DND-41 (cell line): ENCODE data around the gene RNLS.

Source experiments
- ATAC-seq: fragments of 200-7000 bp; cut with Tn5 transposase; 3 replicates; pipeline ENCODE4 v1.9.1; 2021; ENCODE audit warnings: low read depth; ENCODE audit not compliant: insufficient read depth
- DNase-seq: peaks from one replicate; pipeline ENCODE4 v3.0.0-alpha.2; 2020
- H2AFZ ChIP-seq: 2 replicates; pipeline ENCODE4 v1.6.0; 2012; ENCODE audit warnings: low read depth, low read length
- H3K27ac ChIP-seq: 2 replicates; pipeline ENCODE4 v1.5.1; 2012; ENCODE audit warnings: low read length, inconsistent platforms
- H3K27me3 ChIP-seq: fragments of 200-600 bp; sonication (generic); 2 replicates; pipeline ENCODE4 v1.6.0; 2012; ENCODE audit warnings: low read length, mild to moderate bottlenecking, inconsistent platforms; ENCODE audit not compliant: insufficient read depth, poor library complexity
- H3K36me3 ChIP-seq: 2 replicates; pipeline ENCODE4 v1.5.1; 2012; ENCODE audit warnings: low read length, inconsistent platforms; ENCODE audit not compliant: insufficient read depth
- H3K4me1 ChIP-seq: 2 replicates; pipeline ENCODE4 v1.5.1; 2012; ENCODE audit warnings: mild to moderate bottlenecking, low read length; ENCODE audit not compliant: insufficient read depth
- H3K4me2 ChIP-seq: 2 replicates; pipeline ENCODE4 v1.6.0; 2012; ENCODE audit warnings: mild to moderate bottlenecking, moderate library complexity, low read length, inconsistent platforms; ENCODE audit not compliant: insufficient read depth
- H3K4me3 ChIP-seq, 2 experiments: fragments of 200-600 bp in 1 of 2; shearing (Covaris generic) in 1 of 2; 2 replicates each; pipeline ENCODE4 v1.5.1; 2012 to 2016; ENCODE audit warnings: inconsistent platforms in 2 of 2, low read length in 2 of 2, mild to moderate bottlenecking in 2 of 2, low read depth in 1 of 2, moderate library complexity in 1 of 2
- H3K79me2 ChIP-seq: 2 replicates; pipeline ENCODE4 v1.6.0; 2012; ENCODE audit warnings: low read length, inconsistent platforms; ENCODE audit not compliant: insufficient read depth
- H3K9ac ChIP-seq: 2 replicates; pipeline ENCODE4 v1.6.0; 2012; ENCODE audit warnings: low read depth, mild to moderate bottlenecking, inconsistent platforms, low read length, moderate library complexity
- H3K9me3 ChIP-seq: 2 replicates; pipeline ENCODE4 v1.5.1; 2012; ENCODE audit warnings: low read length, moderate library complexity, mild to moderate bottlenecking, inconsistent platforms; ENCODE audit not compliant: insufficient read depth, severe bottlenecking
- H4K20me1 ChIP-seq: 2 replicates; pipeline ENCODE4 v1.6.0; 2012; ENCODE audit warnings: low read length; ENCODE audit not compliant: insufficient read depth
- CTCF ChIP-seq: IDR thresholded peaks from 2 replicates; pipeline ENCODE4 v1.5.1; 2012; ENCODE audit warnings: borderline replicate concordance, low read length, moderate library complexity, mild to moderate bottlenecking; ENCODE audit not compliant: poor library complexity, severe bottlenecking; ENCODE audit errors: extremely low read depth
- EZH2 ChIP-seq: IDR thresholded peaks from 3 replicates; pipeline ENCODE4 v1.6.1; 2012; ENCODE audit warnings: borderline replicate concordance, low read depth, mild to moderate bottlenecking, moderate library complexity, low read length, inconsistent platforms; ENCODE audit not compliant: severe bottlenecking

RNLS gene

GRCh38 chr10:88243202-88243744, 339.8 kb downstream of the RNLS start:
- DNase-seq (no peak), ATAC-seq (no peak)
- no peak for TF ChIP-seq CTCF
- TF ChIP-seq EZH2, result no peak
- Histone ChIP-seq H3K4me2 (no peak overlapping the region), H3K27ac (no peak overlapping the region), H3K4me3 (no peak overlapping the region), H2AFZ (no peak overlapping the region), H3K9me3 (no peaks in the 10 kb centered on the region), H4K20me1 (no peaks in the 10 kb centered on the region), H3K4me1 (peaks cover 35% of the 10 kb centered on the region), H3K9ac (no peak overlapping the region), H3K79me2 (no peaks in the 10 kb centered on the region), H3K36me3 (no peaks in the 10 kb centered on the region), H3K27me3 (no peaks in the 10 kb centered on the region)

GRCh38 chr10:88241501-88241900, 341.6 kb downstream of the RNLS start:
- no peak overlapping the region for H3K9ac ChIP-seq
- H4K20me1 ChIP-seq, result no peaks in the 10 kb centered on the region
- H3K36me3 ChIP-seq, result no peaks in the 10 kb centered on the region
- H3K79me2 ChIP-seq, result no peaks in the 10 kb centered on the region
- H3K27me3 ChIP-seq, result no peaks in the 10 kb centered on the region
- no peaks in the 10 kb centered on the region for H3K9me3 ChIP-seq
- TF ChIP-seq EZH2 (no peak), CTCF (no peak)
- no peak overlapping the region for H3K4me3 ChIP-seq
- peaks cover 40% of the 10 kb centered on the region for H3K4me1 ChIP-seq
- H2AFZ ChIP-seq, result peak overlapping the region; percentile 45; the same call in 1 of the 2 replicates
- H3K4me2 ChIP-seq, result no peak overlapping the region
- H3K27ac ChIP-seq, result no peak overlapping the region
- DNase-seq, result no peak
- ATAC-seq, result no peak

GRCh38 chr10:88239212-88239611, 343.9 kb downstream of the RNLS start:
- DNase-seq (no peak), ATAC-seq (no peak; the same call in 2 of the 3 replicates)
- Histone ChIP-seq H3K27ac (peak overlapping the region; percentile 39), H3K36me3 (no peaks in the 10 kb centered on the region), H3K9ac (no peak overlapping the region), H3K9me3 (no peaks in the 10 kb centered on the region), H3K4me3 (no peak overlapping the region), H2AFZ (peak overlapping the region; percentile 61), H4K20me1 (no peaks in the 10 kb centered on the region), H3K27me3 (no peaks in the 10 kb centered on the region), H3K79me2 (no peaks in the 10 kb centered on the region), H3K4me2 (no peak overlapping the region), H3K4me1 (peaks cover 37% of the 10 kb centered on the region)
- TF ChIP-seq CTCF (no peak), EZH2 (no peak)

GRCh38 chr10:88238615-88238914, 344.6 kb downstream of the RNLS start:
- no peak for TF ChIP-seq EZH2
- TF ChIP-seq CTCF, result no peak
- H3K9ac ChIP-seq, result no peak overlapping the region
- peak overlapping the region; percentile 39 for H3K27ac ChIP-seq
- DNase-seq (no peak), ATAC-seq (no peak; the same call in 2 of the 3 replicates)
- H4K20me1 ChIP-seq, result no peaks in the 10 kb centered on the region
- no peaks in the 10 kb centered on the region for H3K9me3 ChIP-seq
- H2AFZ ChIP-seq, result peak overlapping the region; percentile 61
- peaks cover 32% of the 10 kb centered on the region for H3K4me1 ChIP-seq
- no peak overlapping the region for H3K4me3 ChIP-seq
- H3K4me2 ChIP-seq, result no peak overlapping the region
- H3K79me2 ChIP-seq, result no peaks in the 10 kb centered on the region
- H3K36me3 ChIP-seq, result no peaks in the 10 kb centered on the region
- no peaks in the 10 kb centered on the region for H3K27me3 ChIP-seq
